Breast epithelium (tissue), 4 donors: ENCODE data around the gene PKNOX2. TPM values are rescaled to one million over a fixed set of nuclear protein-coding genes. Genes with fewer than 3 reads are reported as not detected.

ENCODE experiments used
- DNase-seq, 2 donors: peaks; one replicate each; pipeline ENCODE4 v3.0.0-alpha.2; 2019; ENCODE audit warnings: low spot score in 2 of 2
- H3K27ac ChIP-seq, 2 donors: fragments of 200-600 bp; sonication (generic) in 1 of 2; one replicate each; pipeline ENCODE4 v1.5.1; 2016 to 2019; ENCODE audit warnings: mild to moderate bottlenecking in 1 of 2
- H3K27me3 ChIP-seq, 2 donors: fragments of 200-600 bp; sonication (generic) in 1 of 2; one replicate each; pipeline versions ENCODE4 v1.5.1 to v1.6.0; 2017 to 2019; ENCODE audit warnings: control low read depth in 1 of 2, mild to moderate bottlenecking in 1 of 2
- H3K36me3 ChIP-seq: fragments of 200-600 bp; one replicate; pipeline ENCODE4 v1.5.1; 2019
- H3K4me1 ChIP-seq, 2 donors: fragments of 200-600 bp; sonication (generic); one replicate each; pipeline ENCODE4 v1.5.1; 2016 to 2019; ENCODE audit warnings: control low read depth in 1 of 2
- H3K4me3 ChIP-seq, 3 donors: fragments of 200-600 bp; sonication (generic); 1 replicate in 2 of 3; 2 replicates in 1 of 3; pipeline ENCODE4 v1.5.1; 2016 to 2019; ENCODE audit warnings: mild to moderate bottlenecking in 3 of 3, moderate library complexity in 2 of 3
- H3K9me3 ChIP-seq, 2 donors: fragments of 200-600 bp; sonication (generic) in 1 of 2; one replicate each; pipeline ENCODE4 v1.5.1; 2016 to 2019; ENCODE audit warnings: control low read depth in 1 of 2
- POLR2A ChIP-seq: fragments of 450-650 bp; IDR thresholded peaks from one replicate; pipeline ENCODE4 v1.6.1; 2016; ENCODE audit warnings: antibody characterized with exemption, mild to moderate bottlenecking, moderate library complexity
- POLR2AphosphoS5 ChIP-seq, 3 donors: sonication (generic); formaldehyde crosslinking; IDR thresholded peaks; one replicate each; pipeline ENCODE4 v1.6.1; 2017; ENCODE audit warnings: antibody characterized with exemption in 3 of 3
- intact Hi-C: fragments of 100-400 bp; cut with DNase I; formaldehyde crosslinking; loops from one replicate; pipeline ENCODE4 v1.15.1; 2023; ENCODE audit warnings: low total_unique reads
- total RNA-seq, 3 donors: library from RNA; depleted of rRNA; stranded (reverse); fragments of >200 nt; gene quantifications; one replicate each; pipeline ENCODE4 v1.1.0, GENCODE V29; 2016
- TF ChIP-seq, protein P1 (sequence below), 3 donors: fragments of 450-650 bp; IDR thresholded peaks; one replicate each; pipeline ENCODE4 v1.5.1; 2016 to 2017; ENCODE audit warnings: antibody characterized with exemption in 3 of 3, mild to moderate bottlenecking in 3 of 3, moderate library complexity in 3 of 3

PKNOX2 gene
- total RNA-seq, 3 donors from 2014 or later, result 0.32 to 1.0 (median 0.66) TPM

DNA sequence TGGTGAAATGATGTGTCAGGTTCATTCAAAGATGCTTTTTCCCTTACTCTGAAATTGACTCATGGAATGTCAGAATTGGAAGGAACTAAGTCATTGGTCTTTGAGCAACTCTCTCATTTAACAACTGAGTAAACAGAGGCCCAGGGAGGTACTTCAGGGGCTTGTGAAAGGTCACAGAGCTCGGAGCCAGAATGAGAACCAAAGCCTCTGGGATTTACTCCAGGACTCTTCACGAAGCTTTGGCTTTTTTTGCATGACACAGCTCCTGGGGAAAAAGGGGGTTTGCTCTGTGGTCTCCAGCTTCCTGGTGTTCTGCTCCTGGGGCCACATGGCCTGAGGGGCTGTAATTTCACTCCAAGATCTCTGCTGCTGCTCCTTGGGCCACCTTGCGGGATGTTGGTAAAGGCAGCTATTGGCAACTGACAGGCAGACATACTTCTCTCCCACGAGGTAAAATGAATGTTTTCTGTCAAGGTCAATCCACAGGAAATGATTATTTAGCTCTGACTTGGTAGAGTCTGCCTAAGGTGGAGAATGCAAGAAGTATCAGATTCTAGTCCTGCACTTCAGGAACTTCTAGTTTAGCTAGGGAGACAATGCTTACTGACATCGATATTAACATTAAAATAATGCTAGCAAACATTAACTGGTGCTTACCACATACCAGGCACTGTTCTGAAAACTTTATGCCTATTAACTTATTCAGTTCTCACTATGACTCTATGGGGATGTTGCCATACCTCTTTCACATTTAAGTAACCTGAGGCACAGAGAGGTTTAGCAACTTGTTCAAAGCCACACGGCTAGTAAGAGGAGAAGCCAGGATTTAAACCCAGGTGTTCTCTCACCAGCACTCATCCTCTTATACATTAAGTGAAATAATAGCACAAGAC, 16.1 kb downstream of the PKNOX2 start:
- intact Hi-C loops, result no loop called here
- Histone ChIP-seq H3K27ac (no peak overlapping the region), H3K4me3 (no peak overlapping the region), H3K27me3 (peaks cover 0 to 13% of the 10 kb centered on the region in 2 donors), H3K9me3 (no peaks in the 10 kb centered on the region), H3K4me1 (no peaks in the 10 kb centered on the region), H3K36me3 (no peaks in the 10 kb centered on the region)
- DNase-seq, result no peak
- TF ChIP-seq, protein P1, sequence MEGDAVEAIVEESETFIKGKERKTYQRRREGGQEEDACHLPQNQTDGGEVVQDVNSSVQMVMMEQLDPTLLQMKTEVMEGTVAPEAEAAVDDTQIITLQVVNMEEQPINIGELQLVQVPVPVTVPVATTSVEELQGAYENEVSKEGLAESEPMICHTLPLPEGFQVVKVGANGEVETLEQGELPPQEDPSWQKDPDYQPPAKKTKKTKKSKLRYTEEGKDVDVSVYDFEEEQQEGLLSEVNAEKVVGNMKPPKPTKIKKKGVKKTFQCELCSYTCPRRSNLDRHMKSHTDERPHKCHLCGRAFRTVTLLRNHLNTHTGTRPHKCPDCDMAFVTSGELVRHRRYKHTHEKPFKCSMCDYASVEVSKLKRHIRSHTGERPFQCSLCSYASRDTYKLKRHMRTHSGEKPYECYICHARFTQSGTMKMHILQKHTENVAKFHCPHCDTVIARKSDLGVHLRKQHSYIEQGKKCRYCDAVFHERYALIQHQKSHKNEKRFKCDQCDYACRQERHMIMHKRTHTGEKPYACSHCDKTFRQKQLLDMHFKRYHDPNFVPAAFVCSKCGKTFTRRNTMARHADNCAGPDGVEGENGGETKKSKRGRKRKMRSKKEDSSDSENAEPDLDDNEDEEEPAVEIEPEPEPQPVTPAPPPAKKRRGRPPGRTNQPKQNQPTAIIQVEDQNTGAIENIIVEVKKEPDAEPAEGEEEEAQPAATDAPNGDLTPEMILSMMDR (IDR thresholded peaks at IDR 0.05), result no peak
- TF ChIP-seq POLR2A (no peak), POLR2AphosphoS5 (IDR thresholded peaks at IDR 0.05) (no peak)

DNA sequence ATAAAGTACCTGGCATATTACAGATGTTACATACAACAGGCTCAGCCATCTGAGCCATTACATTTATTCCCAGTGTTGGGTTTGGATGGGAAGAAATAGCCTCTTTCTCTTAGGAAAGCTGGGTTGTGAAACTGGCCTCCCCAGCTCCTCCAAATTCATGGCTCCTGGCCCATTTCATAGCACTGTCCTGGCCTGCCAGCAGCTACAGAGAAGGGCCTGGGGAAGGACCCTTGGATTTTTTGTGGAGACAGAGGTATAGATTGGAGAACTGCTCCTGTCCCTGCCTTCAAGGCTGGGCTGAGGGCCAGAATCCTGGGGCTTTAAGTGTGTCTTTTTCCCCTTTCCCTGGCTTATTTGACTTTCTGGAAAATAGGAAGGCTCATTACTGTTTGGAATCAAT, 18.0 kb downstream of the PKNOX2 start:
- peaks cover 0 to 4% of the 10 kb centered on the region in 2 donors for H3K27me3 ChIP-seq
- H3K9me3 ChIP-seq, result peaks cover 0 to under 1% of the 10 kb centered on the region in 2 donors
- H3K4me3 ChIP-seq, result no peak overlapping the region
- no peak overlapping the region for H3K27ac ChIP-seq
- DNase-seq, result no peak
- no peaks in the 10 kb centered on the region for H3K36me3 ChIP-seq
- intact Hi-C loops, result no loop called here
- TF ChIP-seq POLR2AphosphoS5 (IDR thresholded peaks at IDR 0.05) (no peak), POLR2A (no peak)
- TF ChIP-seq, protein P1 (IDR thresholded peaks at IDR 0.05), result no peak
- no peaks in the 10 kb centered on the region for H3K4me1 ChIP-seq

DNA sequence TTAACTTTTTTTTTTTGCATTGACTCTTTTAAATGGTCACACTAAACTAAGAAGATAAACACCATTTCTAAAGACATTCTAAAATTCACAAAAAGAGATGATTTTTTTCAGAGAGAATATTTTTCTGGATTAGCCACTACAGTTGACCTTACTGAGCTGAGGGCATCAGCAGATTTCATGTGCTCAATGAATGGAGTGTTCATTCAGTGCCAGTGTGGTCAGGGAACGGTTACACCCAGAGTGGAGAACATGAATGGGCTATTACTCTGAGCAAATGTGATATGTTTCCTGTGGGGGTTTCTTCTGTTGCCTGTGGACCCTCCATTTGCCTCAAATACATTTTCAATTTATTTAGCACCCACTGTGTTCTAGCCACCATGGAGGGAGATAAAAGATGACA, 19.1 kb downstream of the PKNOX2 start:
- no peak for DNase-seq
- Histone ChIP-seq H3K27me3 (peaks cover 0 to 4% of the 10 kb centered on the region in 2 donors), H3K9me3 (peaks cover 0 to 5% of the 10 kb centered on the region in 2 donors), H3K36me3 (no peaks in the 10 kb centered on the region), H3K4me1 (no peaks in the 10 kb centered on the region), H3K27ac (no peak overlapping the region), H3K4me3 (no peak overlapping the region)
- intact Hi-C loops, result no loop called here
- TF ChIP-seq POLR2AphosphoS5 (IDR thresholded peaks at IDR 0.05), result no peak
- TF ChIP-seq, protein P1 (IDR thresholded peaks at IDR 0.05), result no peak
- TF ChIP-seq POLR2A, result no peak

DNA sequence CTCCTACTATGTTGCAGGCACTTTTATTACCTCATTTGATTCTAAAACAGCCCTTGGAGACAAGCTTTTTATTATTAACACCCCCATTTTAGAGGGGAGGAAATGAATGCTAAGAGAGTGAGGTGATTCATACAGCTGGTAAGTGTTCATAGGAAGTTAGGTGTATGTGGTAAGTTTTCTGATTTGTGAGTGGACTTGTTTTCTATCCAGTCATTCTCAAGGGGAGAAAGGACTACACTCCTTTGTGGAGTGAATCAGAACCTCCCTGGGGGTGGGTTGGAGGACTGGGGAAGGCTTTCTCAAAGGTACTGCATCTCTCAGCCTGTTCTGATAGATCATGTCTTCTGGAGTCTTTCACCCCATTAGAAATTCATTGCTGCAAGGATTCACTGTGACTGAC, 23.5 kb downstream of the PKNOX2 start:
- Histone ChIP-seq H3K4me1 (no peaks in the 10 kb centered on the region), H3K9me3 (peaks cover 0 to 5% of the 10 kb centered on the region in 2 donors), H3K27ac (no peak overlapping the region), H3K27me3 (peaks cover 0 to 7% of the 10 kb centered on the region in 2 donors), H3K4me3 (no peak overlapping the region), H3K36me3 (no peaks in the 10 kb centered on the region)
- no peak for TF ChIP-seq POLR2AphosphoS5 (IDR thresholded peaks at IDR 0.05)
- no peak for TF ChIP-seq POLR2A
- TF ChIP-seq, protein P1 (IDR thresholded peaks at IDR 0.05), result no peak
- intact Hi-C loops, result no loop called here
- no peak for DNase-seq

DNA sequence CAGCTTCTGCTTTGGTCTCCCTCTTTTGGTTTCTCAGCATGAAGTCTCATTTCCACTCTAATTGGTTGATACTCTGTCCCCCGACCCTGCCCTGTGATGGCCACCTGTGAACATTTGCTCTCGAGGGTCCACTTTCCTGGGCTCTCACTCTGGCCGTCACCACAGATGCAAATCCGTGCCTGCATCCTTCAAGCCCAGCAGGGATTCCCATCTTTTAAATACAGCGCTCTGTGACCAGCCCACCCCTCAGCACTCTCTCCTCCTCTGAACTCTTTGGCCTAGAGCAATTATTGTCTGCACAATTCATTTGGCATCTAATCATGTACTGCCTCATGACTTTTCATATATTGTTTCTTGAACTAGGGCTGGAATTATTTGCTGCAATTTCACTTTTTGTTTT, 26.0 kb downstream of the PKNOX2 start:
- TF ChIP-seq POLR2A (no peak), POLR2AphosphoS5 (IDR thresholded peaks at IDR 0.05) (no peak)
- TF ChIP-seq, protein P1 (IDR thresholded peaks at IDR 0.05), result no peak
- Histone ChIP-seq H3K4me3 (no peak overlapping the region), H3K27me3 (peaks cover 0 to 7% of the 10 kb centered on the region in 2 donors), H3K9me3 (peaks cover 0 to 5% of the 10 kb centered on the region in 2 donors), H3K36me3 (no peaks in the 10 kb centered on the region), H3K27ac (no peak overlapping the region), H3K4me1 (no peaks in the 10 kb centered on the region)
- intact Hi-C loops, result no loop called here
- DNase-seq, result no peak
